Prostate gland (tissue), 2 donors: Measurements from ENCODE around the gene RNF168. TPM values are rescaled to one million over a fixed set of nuclear protein-coding genes. Genes with fewer than 3 reads are reported as not detected.
"Not testable (repeated sequence)": the region's sequence is repeated elsewhere in the genome, so short reads cannot be mapped to it uniquely, and the experiment has no call there.

Experiments used
- DNase-seq: peaks from one replicate; pipeline ENCODE4 v3.0.0-alpha.2; 2019; ENCODE audit warnings: low spot score
- H3K27ac ChIP-seq, 2 donors: fragments of 200-600 bp; sonication (generic); 2 replicates each; pipeline ENCODE4 v1.5.1; 2017 to 2019
- H3K27me3 ChIP-seq: fragments of 200-600 bp; sonication (generic); replicated peaks from 2 replicates; pipeline ENCODE4 v1.5.1; 2019; ENCODE audit not compliant: insufficient read depth
- H3K36me3 ChIP-seq, 2 donors: fragments of 200-600 bp; sonication (generic); 1 replicate in 1 of 2; 2 replicates in 1 of 2; pipeline versions ENCODE4 v1.5.1 to v1.8.1; 2017 to 2019
- H3K4me1 ChIP-seq: fragments of 200-600 bp; sonication (generic); replicated peaks from 2 replicates; pipeline ENCODE4 v1.5.1; 2019
- H3K4me3 ChIP-seq, 2 donors: fragments of 200-600 bp; sonication (generic); 2 replicates each; pipeline ENCODE4 v1.5.1; 2017 to 2019
- H3K9me3 ChIP-seq: fragments of 200-600 bp; sonication (generic); 2 replicates; pipeline ENCODE4 v1.5.1; 2017
- CTCF ChIP-seq, 4 experiments: fragments of 200-600 bp in 2 of 4; fragments of 450-650 bp in 2 of 4; sonication (generic) in 2 of 4; IDR thresholded peaks; 1 replicate in 3 of 4; 2 replicates in 1 of 4; pipeline ENCODE4 v1.5.1; 2016 to 2019; ENCODE audit warnings: antibody characterized with exemption in 4 of 4, mild to moderate bottlenecking in 2 of 4, moderate library complexity in 2 of 4
- POLR2A ChIP-seq: fragments of 450-650 bp; IDR thresholded peaks from one replicate; pipeline ENCODE4 v1.6.1; 2016; ENCODE audit warnings: antibody characterized with exemption, mild to moderate bottlenecking
- POLR2AphosphoS5 ChIP-seq: sonication (generic); formaldehyde crosslinking; IDR thresholded peaks from one replicate; pipeline ENCODE4 v1.6.1; 2017; ENCODE audit warnings: antibody characterized with exemption
- WGBS: methylation state at CpG from one replicate; pipeline ENCODE4 v1.1.5; 2018; 5-methylcytosine and 5-hydroxymethylcytosine counted together
- intact Hi-C: fragments of 100-400 bp; cut with DNase I; formaldehyde crosslinking; loops from one replicate; pipeline ENCODE4 v1.14.2; 2022
- total RNA-seq, 2 donors: library from RNA; depleted of rRNA; stranded (reverse); fragments of >200 nt; gene quantifications; one replicate each; pipeline ENCODE4 v1.1.0, GENCODE V29; 2016

RNF168 gene
- total RNA-seq, 2 donors from 2014 or later = 17.1 to 30.6 TPM

GRCh38 chr3:196471551-196471950 is 32.0 kb downstream of the RNF168 start:
- DNase-seq = no peak
- Histone ChIP-seq H3K36me3 (peaks cover 0 to 15% of the 10 kb centered on the region in 2 donors), H3K9me3 (no peaks in the 10 kb centered on the region), H3K27me3 (no peaks in the 10 kb centered on the region), H3K4me1 (no peaks in the 10 kb centered on the region), H3K4me3 (no peak overlapping the region), H3K27ac (no peak overlapping the region)
- intact Hi-C loops = no loop called here
- WGBS = 83% methylated on average over 2 of the region's 2 CpGs
- TF ChIP-seq POLR2A = no peak
- no peak for TF ChIP-seq POLR2AphosphoS5
- TF ChIP-seq CTCF (IDR thresholded peaks at IDR 0.05) = no peak

GRCh38 chr3:196470182-196470581 is 33.4 kb downstream of the RNF168 start:
- H3K27me3 ChIP-seq, intact Hi-C loops, H3K4me3 ChIP-seq, H3K27ac ChIP-seq, DNase-seq, H3K9me3 ChIP-seq, H3K4me1 ChIP-seq: not testable (repeated sequence)
- WGBS = 92% methylated on average over 3 of the region's 3 CpGs
- peaks cover 0 to 15% of the 10 kb centered on the region in 2 donors for H3K36me3 ChIP-seq

GRCh38 chr3:196463804-196464203 is 39.8 kb downstream of the RNF168 start:
- no peaks in the 10 kb centered on the region for H3K27me3 ChIP-seq
- no peak for DNase-seq
- WGBS = 100% methylated on average over 3 of the region's 3 CpGs
- TF ChIP-seq POLR2AphosphoS5 (no peak), CTCF (IDR thresholded peaks at IDR 0.05) (no peak), POLR2A (no peak)
- intact Hi-C loops = no loop called here
- H3K27ac ChIP-seq = no peak overlapping the region
- H3K9me3 ChIP-seq = no peaks in the 10 kb centered on the region
- no peak overlapping the region for H3K4me3 ChIP-seq
- no peaks in the 10 kb centered on the region for H3K4me1 ChIP-seq
- no peaks in the 10 kb centered on the region for H3K36me3 ChIP-seq

GRCh38 chr3:196463478-196463756 is 40.2 kb downstream of the RNF168 start:
- no peak for DNase-seq
- Histone ChIP-seq H3K36me3 (no peaks in the 10 kb centered on the region), H3K4me3 (no peak overlapping the region), H3K27me3 (no peaks in the 10 kb centered on the region), H3K4me1 (no peaks in the 10 kb centered on the region), H3K27ac (no peak overlapping the region), H3K9me3 (no peaks in the 10 kb centered on the region)
- TF ChIP-seq CTCF (IDR thresholded peaks at IDR 0.05) (no peak), POLR2A (no peak), POLR2AphosphoS5 (no peak)
- 93% methylated on average over 2 of the region's 2 CpGs for WGBS
- intact Hi-C loops = no loop called here

GRCh38 chr3:196462680-196463477 is 40.7 kb downstream of the RNF168 start:
- H3K9me3 ChIP-seq, H3K27me3 ChIP-seq, H3K27ac ChIP-seq, H3K36me3 ChIP-seq, H3K4me1 ChIP-seq, DNase-seq, H3K4me3 ChIP-seq, intact Hi-C loops: not testable (repeated sequence)
- WGBS = 95% methylated on average over 1 of the region's 1 CpG

GRCh38 chr3:196458063-196458462 is 45.5 kb downstream of the RNF168 start:
- no peaks in the 10 kb centered on the region for H3K36me3 ChIP-seq
- H3K27ac ChIP-seq = no peak overlapping the region
- no peak for DNase-seq
- no peaks in the 10 kb centered on the region for H3K27me3 ChIP-seq
- H3K4me1 ChIP-seq = no peaks in the 10 kb centered on the region
- intact Hi-C loops = no loop called here
- 65% methylated on average over 4 of the region's 4 CpGs for WGBS
- H3K9me3 ChIP-seq = no peaks in the 10 kb centered on the region
- TF ChIP-seq CTCF (IDR thresholded peaks at IDR 0.05) = no peak
- TF ChIP-seq POLR2A = no peak
- TF ChIP-seq POLR2AphosphoS5 = no peak
- H3K4me3 ChIP-seq = no peak overlapping the region

GRCh38 chr3:196457470-196457869 is 46.1 kb downstream of the RNF168 start:
- H3K36me3 ChIP-seq, H3K4me3 ChIP-seq, DNase-seq, H3K27me3 ChIP-seq, intact Hi-C loops, H3K9me3 ChIP-seq, H3K27ac ChIP-seq, H3K4me1 ChIP-seq: not testable (repeated sequence)
- WGBS = 80% methylated on average over 7 of the region's 7 CpGs
